OCI-M2 (cell line): ENCODE data around the gene SLC41A1.
A peak's percentile ranks its signal among the peaks of the same experiment; 100 is the strongest.
"Not testable (repeated sequence)": the region's sequence is repeated elsewhere in the genome, so short reads cannot be mapped to it uniquely, and the experiment has no call there.

Source experiments
- DNase-seq: peaks from one replicate; lab custom pipeline; 2025; ENCODE audit not compliant: unreplicated experiment; lab: John Stamatoyannopoulos, UW

Gene SLC41A1

GRCh38 chr1:205823260-205823659, 10.3 kb upstream of the SLC41A1 start:
- not testable (repeated sequence) for DNase-seq

GRCh38 chr1:205822397-205822796, 9.4 kb upstream of the SLC41A1 start:
- no peak for DNase-seq

DNA sequence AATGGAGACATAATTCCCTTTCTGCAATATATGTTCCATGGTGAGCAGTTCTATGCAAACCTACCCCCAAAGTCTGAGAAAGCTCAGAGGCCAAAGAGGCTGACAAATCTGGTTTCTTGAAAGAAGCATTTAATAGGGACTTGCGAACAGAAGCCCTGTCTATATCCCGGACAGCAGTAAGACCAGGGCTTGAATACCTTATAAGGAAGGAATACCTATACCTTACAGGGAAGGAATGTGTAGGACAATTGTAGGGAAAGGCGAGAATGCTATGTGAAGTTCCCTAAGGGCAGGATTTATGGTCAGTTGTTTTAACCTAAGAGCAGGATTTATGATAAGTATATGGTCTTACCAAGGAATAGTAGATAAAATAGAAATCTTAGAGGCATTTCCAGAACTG, 5.0 kb upstream of the SLC41A1 start:
- DNase-seq: no peak

DNA sequence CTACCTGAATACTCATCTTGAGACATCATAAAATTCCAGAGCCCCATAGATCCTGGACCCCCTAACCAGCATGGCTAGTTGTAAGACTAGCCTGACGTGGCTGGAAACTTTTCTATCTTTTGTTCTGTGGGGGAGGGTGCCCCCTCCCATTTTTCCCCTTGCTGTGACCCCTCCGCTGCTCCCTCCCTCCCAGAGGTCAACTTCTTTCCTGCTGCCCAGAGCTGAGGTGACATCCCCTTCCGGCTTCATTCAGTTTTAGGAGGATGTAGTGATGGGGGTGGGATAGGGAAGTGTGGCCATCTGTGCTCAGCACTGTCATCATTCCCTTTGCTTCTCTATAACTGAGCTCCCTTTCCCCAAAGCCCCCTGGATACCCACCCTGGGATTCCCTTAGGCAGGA, 4.4 kb upstream of the SLC41A1 start:
- no peak for DNase-seq

GRCh38 chr1:205813755-205814058, 709 bp upstream of the SLC41A1 start:
- DNase-seq: no peak

DNA sequence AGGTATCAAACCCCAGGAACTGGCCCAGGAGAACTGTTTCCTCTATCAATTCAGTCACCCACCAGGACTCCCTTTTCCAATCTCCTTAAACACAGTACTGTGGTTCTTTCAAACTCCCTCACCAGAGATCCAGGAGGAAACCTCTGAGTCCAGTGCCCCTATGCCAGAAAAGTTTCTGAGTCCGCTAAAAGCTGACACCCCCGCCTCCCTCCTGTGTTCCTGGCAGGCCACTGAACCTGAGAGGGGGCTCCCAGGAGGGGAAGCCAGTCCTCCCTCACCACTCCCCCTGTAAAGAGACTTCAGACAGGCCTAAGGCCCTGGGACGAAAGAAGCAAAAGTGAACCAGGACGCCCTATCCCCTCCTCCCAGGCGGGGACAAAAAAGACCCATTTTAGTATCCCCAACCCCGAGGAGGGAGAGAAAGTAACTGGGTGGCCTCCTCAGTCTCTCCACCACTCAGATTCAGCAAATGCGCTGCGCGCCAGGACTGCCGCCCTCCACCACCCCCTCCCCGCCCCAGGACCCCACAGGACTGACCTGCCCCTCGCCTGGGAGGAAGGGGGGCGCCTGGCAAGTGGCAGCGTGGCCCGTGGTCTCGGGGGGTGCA, 624 bp downstream of the SLC41A1 start:
- no peak for DNase-seq

DNA sequence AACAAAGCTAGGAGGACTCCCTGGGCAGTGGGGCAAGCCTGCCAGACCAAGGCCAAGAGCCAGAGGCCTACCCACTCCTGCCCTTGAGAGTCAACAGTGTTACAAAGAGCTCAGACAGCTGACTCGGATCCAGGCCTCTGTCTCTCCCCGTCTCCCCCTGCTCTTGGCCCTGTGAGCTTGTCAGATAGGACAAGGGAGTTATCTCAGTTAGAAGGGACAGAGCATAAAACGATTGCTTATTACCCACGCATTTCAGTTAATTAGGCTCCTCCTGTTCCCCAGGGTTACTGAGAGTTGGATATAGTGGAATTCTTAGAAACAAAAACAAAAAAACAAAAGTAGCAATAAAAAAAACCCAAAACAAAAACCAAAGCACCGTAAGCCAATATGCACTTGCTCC, 1.3 kb downstream of the SLC41A1 start:
- DNase-seq: peak; percentile 14

GRCh38 chr1:205810448-205811157, 2.4 kb downstream of the SLC41A1 start:
- DNase-seq: no peak

GRCh38 chr1:205809942-205810345, 3.1 kb downstream of the SLC41A1 start:
- no peak for DNase-seq

DNA sequence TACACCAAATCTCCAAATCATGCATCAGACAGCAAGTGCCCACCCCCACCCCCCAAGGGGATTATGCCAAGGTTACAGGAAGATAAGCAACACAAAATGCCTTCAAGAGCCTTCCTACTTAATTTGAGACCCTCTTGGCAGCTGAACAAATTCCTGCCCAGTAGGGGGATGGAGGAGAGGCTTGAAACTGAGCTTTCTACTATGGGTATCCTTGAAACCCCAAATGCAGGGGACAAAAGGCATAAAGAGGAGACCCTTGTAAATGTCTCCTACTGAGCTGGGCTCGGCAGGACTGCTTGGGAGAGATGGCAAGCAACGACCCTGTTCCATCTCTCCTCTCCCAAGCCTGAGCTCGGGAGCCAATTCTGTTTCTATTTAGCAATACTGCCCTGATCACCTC, 3.5 kb downstream of the SLC41A1 start:
- DNase-seq: no peak

DNA sequence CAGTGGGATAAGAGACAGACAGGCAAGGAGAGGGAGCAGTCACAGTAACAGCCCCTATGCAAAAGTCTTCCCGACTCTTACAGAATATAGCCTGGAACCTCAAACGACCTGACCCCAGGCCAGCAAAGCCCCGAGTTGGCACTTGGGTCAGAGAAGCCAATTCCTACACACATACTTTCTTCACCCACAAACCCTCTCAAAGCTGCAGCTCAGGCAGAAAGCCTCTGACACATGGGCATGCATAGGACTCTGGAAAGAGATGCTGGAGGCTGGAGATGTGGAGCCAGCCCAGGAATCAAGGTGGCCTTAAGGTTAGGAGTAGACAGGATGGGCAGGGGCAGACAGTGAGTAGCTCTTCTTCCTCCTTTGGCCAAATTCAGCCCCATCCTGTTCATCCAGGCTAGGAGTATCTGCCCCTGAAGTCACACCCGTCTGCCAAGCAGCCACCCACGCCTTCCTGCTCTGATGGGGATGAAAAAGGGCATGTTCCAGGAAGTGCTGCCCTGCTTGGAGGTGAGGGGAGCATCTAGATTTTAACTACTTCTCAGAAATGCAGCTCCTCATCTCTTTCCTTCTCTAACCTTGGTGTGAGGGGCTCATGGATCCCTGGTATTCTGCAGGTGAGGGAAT, 7.8 kb downstream of the SLC41A1 start:
- DNase-seq: no peak

- no peak for DNase-seq
These were observed 8.4 kb downstream of the SLC41A1 start for GRCh38 chr1:205804605-205805004.

DNA sequence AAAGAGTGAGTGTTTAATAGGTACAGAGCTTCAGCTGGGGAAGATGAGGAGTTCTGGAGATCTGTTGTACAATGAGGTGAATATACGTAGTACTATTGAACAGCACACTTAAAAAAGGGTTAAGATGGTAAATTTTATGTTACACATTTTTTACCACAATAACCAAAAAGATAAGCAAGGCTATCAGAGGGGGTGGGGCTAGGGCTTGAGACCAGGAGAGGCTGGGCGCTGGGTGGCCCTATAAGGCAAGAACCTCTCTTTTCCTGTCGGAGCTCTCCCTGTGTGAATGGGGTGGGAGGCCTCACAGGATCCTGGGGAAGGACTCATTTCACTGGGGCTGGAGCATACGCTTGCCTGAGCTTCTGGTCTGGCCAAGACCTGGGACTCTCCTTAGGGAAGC, 9.0 kb downstream of the SLC41A1 start:
- no peak for DNase-seq

GRCh38 chr1:205802060-205802459, 10.9 kb downstream of the SLC41A1 start:
- no peak for DNase-seq

DNA sequence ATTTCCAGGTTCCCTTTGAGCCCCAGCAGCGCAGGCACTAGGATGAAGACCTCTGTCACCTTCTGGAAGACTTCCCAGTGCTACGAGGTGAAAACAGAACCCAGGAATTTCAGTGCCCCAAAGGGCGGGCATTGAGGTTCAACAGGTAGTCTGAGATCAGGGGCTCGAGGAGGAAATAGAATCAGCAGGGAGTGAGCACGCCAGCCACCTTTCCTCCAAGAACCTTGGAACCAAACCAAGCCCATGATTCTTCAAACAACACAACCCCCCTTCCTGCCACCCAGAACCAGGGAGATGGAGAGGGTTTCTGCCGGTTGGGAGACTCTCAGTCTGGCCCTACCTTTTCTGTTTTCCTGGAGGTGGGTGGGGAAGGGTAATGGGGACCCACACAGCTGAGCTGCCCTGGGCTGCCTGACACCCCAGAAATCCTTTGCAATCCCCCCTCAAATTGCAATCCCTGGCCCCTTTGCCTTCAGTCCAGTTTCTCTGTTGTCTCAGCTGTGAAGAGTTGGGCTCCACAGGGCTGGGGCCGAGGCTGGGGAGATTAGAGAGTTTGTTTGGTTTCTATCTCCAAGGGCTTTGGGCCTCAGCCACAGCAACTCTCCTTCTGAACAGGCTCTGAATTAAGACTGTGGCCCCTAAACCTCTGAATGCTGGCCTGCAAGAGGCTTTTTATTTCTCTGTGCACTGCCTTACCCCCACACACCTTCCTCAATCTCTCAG, 11.9 kb downstream of the SLC41A1 start:
- no peak for DNase-seq

DNA sequence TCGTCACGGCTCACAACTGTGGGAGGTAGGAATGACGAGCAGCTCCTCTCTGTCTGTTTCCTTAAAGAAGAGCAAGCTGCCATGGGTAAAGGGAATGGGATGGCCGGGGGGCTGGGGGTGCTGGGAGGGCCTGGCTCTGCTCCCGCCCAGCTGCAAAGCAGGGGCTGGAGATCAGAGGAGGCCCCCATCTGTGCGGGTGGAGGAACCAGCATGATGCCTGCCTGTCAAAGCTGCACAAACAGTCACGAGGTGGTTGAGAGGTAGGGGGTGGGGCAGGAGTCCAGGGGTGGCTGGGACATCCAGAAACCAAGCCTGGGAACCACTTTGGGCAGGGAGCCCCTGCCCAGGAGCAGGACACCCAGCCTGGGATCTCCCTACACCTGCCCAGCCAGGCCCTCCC, 12.6 kb downstream of the SLC41A1 start:
- DNase-seq: no peak

DNA sequence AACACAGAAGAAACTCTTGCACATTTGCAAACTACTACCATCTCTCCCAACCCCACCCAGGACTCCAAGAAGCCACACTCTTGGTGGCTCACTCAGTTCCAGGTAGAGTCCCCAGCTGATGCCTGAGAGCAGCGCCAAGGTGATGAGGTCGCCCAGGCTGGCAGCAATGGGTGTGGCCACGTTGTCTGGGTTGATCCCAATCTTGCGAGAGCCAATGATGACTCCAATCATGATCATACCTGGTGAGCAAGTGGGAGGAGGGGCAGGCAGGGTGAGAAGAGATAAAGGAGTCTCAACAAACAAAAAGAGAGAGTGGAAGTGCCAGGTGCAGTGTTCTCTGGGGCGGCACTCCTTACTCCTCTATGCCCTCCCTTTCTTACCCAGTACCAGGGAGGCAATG, 14.4 kb downstream of the SLC41A1 start:
- no peak for DNase-seq

GRCh38 chr1:205797168-205797567, 15.8 kb downstream of the SLC41A1 start:
- no peak for DNase-seq

GRCh38 chr1:205794011-205794730, 18.8 kb downstream of the SLC41A1 start:
- no peak for DNase-seq

- no peak for DNase-seq
These were observed 19.9 kb downstream of the SLC41A1 start for GRCh38 chr1:205792961-205793673.

DNA sequence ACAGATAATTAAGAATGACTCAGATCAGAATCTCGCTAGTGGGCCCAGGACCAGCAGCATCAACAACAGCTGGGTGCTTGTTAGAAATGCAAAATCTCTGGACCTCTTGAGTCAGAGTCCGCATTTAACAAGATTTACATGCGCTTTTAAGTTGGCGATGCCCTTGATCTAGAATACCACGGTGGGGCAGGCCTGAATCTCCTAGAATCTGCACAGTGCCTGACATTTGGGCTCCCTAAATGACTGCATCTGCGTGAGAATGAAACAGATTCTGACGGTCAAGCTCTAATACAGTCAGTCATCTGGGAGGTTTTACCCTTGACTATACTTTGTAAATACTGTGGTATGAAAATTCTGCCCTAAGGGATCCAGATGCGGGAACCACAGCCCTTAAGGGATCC, 20.5 kb downstream of the SLC41A1 start:
- no peak for DNase-seq
